Brain microvascular endothelial cell (primary cell): Measurements from ENCODE around the gene RSAD2.

Experiments used
- DNase-seq: peaks from one replicate; pipeline ENCODE4 v3.0.0-alpha.2; 2020
- H3K27ac ChIP-seq: fragments of 250-450 bp; sonication (Bioruptor Pico); 2 replicates; pipeline ENCODE4 v1.5.1; 2020; ENCODE audit warnings: mild to moderate bottlenecking, moderate library complexity
- H3K27me3 ChIP-seq: fragments of 250-450 bp; sonication (Bioruptor Pico); replicated peaks from 2 replicates; pipeline ENCODE4 v1.5.1; 2020; ENCODE audit warnings: mild to moderate bottlenecking
- H3K36me3 ChIP-seq: fragments of 250-450 bp; sonication (Bioruptor Pico); replicated peaks from 2 replicates; pipeline ENCODE4 v1.5.1; 2020; ENCODE audit warnings: mild to moderate bottlenecking
- H3K4me3 ChIP-seq: 2 replicates; pipeline ENCODE4 v1.5.1; 2011; ENCODE audit warnings: low read depth, mild to moderate bottlenecking, control low read depth, low read length, moderate library complexity
- CTCF ChIP-seq: IDR thresholded peaks from 2 replicates; pipeline ENCODE4 v1.5.1; 2011; ENCODE audit warnings: low read depth, mild to moderate bottlenecking, moderate library complexity, low read length, control low read depth, inconsistent platforms; ENCODE audit errors: missing control alignments
- in situ Hi-C: cut with HindIII; loops from 2 replicates; pipeline ENCODE4 v1.10.0; 2017; ENCODE audit warnings: low sequenced_read_pairs, low pct_ligation_motif_present

Gene RSAD2

GRCh38 chr2:6944555-6944954 is 67.0 kb downstream of the RSAD2 start:
- Histone ChIP-seq H3K27me3 (no peaks in the 10 kb centered on the region), H3K4me3 (no peak overlapping the region), H3K36me3 (no peaks in the 10 kb centered on the region), H3K27ac (no peak overlapping the region)
- no peak for TF ChIP-seq CTCF
- no peak for DNase-seq
- in situ Hi-C loops, result no loop called here

- Histone ChIP-seq H3K36me3 (no peaks in the 10 kb centered on the region), H3K27ac (no peak overlapping the region)
- TF ChIP-seq CTCF, result no peak
Observed at GRCh38 chr2:6945087-6945813, 67.7 kb downstream of the RSAD2 start.

GRCh38 chr2:6945821-6946220 is 68.2 kb downstream of the RSAD2 start:
- H3K27ac ChIP-seq, result no peak overlapping the region
- TF ChIP-seq CTCF, result no peak
- H3K4me3 ChIP-seq, result no peak overlapping the region
- no peak for DNase-seq
- H3K27me3 ChIP-seq, result no peaks in the 10 kb centered on the region
- H3K36me3 ChIP-seq, result no peaks in the 10 kb centered on the region
- in situ Hi-C loops, result no loop called here

More at GRCh38 chr2:6945087-6945813, 67.7 kb downstream of the RSAD2 start:
- DNase-seq, result no peak
- H3K27me3 ChIP-seq, result no peaks in the 10 kb centered on the region
- in situ Hi-C loops, result no loop called here
- H3K4me3 ChIP-seq, result no peak overlapping the region

- H3K4me3 ChIP-seq, result no peak overlapping the region
- DNase-seq, result peak; percentile 49
- H3K36me3 ChIP-seq, result no peaks in the 10 kb centered on the region
Observed at GRCh38 chr2:6946722-6947121, 69.1 kb downstream of the RSAD2 start.

More at GRCh38 chr2:6946722-6947121, 69.1 kb downstream of the RSAD2 start:
- Histone ChIP-seq H3K27ac (no peak overlapping the region), H3K27me3 (no peaks in the 10 kb centered on the region)
- TF ChIP-seq CTCF, result no peak
- in situ Hi-C loops, result no loop called here
